ENCODE results near the gene SH2D4B.
"Not testable (repeated sequence)": the region's sequence is repeated elsewhere in the genome, so short reads cannot be mapped to it uniquely, and the experiment has no call there.

Gene SH2D4B

DNA sequence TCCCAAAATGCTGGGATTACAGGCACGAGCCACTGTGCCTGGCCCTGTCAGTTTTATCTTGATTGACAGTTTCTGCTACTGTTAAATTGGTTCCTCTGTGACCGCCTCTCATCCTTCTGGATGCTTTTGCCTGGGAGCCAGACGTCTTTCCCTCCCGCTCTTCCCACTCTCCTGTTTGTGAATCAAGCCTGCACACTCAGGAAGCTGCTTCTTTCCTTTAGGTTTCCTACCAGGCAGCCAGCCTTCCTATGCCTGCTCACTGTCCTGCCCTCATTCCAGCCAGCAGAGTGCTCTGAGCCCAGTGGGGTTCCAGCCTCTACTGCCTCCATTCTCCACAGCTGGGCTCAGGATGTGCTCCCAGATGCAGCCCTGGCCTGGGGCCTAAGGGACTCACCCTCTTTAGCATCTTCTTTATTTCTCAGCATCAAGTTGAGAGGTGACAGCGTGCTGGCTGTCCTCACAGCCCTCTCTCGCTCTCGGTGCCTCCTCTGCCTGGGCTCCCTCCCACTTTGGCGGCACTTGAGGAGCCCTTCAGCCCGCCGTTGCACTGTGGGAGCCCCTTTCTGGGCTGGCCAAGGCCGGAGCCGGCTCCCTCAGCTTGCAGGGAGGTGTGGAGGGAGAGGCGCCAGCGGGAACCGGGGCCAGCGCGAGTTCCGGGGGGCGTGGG, 5.1 kb downstream of the SH2D4B start:
- no peak for DNase-seq (ENCODE audit: low spot score)

DNA sequence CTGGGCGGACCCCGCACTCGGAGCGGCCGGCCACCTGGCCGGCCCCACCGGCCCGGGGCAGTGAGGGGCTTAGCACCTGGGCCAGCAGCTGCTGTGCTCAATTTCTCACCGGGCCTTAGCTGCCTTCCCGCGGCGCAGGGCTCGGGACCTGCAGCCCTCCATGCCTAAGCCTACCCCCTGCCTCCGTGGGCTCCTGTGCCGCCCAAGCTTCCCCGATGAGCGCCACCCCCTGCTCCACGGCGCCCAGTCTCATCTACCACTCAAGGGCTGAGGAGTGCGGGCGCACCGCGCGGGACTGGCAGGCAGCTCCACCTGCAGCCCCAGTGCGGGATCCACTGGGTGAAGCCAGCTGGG, 5.6 kb downstream of the SH2D4B start:
- not testable (repeated sequence) for DNase-seq (ENCODE audit: low spot score)

DNA sequence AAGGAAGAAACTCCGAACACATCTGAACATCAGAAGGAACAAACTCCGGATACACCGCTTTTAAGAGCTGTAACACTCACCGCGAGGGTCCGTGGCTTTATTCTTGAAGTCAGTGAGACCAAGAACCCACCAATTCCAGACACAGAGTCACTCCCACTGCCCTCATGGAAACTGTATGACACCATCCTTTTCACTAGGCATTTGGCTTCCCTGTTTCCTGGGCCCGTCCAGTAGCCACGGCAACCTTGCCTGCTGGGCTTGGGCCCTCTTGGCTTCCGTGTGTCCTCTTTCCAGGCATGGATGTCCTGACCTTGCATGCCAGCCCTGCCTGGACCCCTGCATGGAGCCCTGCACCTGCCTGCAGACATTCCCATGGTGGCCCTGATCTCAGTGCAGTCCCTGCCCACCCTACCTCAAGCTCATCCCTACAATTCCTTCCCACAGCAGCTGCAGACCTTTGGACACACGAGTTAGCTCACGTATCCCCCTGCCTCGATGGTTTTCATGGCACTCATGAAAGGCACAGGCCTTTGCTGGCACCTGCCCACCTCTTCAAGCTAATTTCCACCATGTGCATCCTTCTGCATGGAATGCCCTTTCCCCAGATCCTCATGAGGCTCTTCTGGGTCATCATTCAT, 6.7 kb downstream of the SH2D4B start:
- no peak for DNase-seq (ENCODE audit: low spot score)

DNA sequence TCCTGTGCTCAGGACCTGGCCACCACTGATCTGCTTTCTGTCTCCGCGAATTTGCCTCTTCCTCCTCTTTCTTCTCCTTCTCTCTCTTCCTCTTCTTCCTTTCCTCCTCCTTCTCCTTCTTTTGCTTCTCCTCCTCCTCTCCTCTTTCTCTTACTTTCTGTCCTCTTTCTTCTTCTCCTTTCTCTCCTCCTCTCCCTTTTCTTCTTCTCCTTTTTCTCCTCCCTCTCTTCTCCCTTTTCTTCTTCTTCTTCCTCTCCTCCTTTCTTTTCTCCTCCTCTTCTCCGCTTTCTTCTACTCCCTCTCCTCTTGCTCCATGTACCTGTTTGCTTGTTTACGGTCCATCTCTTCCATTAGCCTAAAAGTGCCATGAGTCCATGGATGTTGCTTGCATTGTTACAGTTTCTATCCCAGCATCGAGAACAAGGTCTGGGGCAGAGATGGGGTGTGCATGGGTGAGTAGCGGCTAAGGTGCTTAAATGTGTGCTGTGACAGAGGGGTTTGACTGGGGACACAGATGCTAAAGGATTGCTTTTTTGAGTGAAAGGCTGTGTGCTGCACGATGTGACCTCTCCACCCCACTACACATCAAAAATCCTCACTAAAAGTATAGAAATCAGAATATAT, 7.7 kb downstream of the SH2D4B start:
- DNase-seq (ENCODE audit: low spot score): no peak

DNA sequence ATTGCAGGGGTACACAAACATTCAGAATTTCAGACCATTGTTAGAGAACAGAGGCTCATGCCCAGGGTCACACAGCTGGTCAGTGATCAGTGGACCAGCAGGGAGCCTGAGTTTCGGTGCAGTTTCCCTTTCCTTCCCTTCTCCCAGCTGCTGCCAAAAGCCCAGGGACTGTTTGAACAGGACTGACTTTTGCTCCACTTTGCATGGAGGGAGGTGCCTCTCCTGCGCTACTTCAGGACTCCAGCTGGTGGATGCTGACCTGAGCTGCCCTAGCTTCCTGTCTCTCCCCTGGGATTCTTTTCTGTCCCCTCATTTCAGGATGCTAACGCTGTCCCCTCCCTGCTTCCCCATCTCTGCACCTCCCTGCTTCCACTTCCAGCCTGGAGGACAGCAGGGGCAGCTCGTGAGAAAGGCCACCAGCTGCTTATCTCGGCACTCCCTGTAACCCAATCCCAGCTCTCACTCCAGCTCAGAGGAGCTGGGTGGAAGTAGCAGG, 14.5 kb downstream of the SH2D4B start:
- DNase-seq (ENCODE audit: low spot score): no peak

DNA sequence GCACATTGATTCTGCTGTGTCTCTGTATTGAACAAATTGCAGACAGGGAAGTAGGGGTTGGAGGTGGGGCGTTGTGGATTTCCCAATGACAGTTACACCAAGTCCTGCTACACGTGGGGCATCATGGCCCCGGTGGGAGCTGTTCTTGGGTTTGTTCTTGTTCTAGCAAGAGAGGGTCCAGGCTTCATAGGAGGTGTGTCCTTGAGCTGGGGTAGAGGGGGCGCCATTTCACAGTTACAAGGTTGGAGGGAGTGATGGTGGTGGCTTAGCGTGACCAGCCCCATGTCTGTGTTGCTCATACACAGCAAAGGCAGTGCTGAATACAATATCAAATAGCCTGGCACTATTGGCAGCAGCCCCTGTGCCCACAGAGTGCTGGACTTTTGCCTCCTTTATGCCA, 15.7 kb downstream of the SH2D4B start:
- DNase-seq (ENCODE audit: low spot score): no peak

DNA sequence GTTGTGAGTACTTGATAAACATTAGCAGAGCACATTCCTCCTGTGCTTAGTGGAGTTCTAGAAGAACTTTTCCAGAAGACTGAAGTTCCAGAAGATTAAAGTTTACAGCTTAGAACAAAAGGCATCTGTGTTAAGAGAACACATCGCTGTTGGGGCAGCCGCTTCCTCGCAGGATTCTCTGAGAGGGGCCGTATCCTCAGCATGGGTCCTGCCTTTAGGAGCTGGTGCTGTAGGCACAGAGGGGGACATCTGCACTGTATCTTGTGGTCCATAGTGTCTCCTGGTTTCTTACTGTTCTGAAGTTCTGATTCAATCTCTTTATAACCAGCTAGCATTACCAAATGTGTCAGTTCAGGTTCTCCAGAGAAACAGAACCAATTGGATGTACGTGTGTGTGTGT, 16.3 kb downstream of the SH2D4B start:
- no peak for DNase-seq (ENCODE audit: low spot score)

DNA sequence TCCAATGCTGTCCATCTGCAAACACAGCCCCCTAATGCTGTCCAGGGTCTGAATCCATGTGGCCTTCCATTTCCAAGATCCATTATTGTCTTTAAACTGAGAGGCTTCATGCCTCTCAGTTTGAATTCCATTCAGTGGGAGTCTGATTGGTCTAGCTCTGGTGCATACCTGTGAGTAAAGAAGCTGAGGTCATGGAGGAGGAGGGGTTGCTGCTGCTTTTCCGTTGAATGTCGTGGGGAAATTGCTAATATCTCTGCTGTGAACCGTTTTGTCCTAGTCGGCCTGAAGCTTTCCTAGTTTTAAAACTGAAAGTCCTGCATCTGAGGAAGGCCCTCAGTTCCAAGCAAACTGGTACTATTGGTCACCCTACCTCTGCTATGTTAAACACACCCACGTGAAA, 17.7 kb downstream of the SH2D4B start:
- no peak for DNase-seq (ENCODE audit: low spot score)

DNA sequence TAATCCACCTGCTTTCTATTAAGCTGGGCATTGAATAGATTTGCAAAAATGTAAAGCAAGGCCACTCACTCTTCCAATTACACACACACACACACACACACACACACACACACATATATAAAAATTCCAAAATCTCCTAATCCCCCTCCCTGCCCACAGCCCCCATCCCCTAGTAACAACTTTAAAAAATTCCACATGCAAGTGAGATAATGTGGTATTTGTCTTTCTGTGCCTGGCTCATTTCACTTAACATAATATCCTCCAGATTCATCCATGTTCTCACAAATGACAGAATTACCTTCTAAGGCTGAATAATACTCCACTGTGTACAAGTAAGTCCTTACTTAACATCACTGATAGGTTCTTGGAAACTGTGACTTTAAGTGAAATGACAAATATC, 24.2 kb downstream of the SH2D4B start:
- DNase-seq (ENCODE audit: low spot score): no peak

DNA sequence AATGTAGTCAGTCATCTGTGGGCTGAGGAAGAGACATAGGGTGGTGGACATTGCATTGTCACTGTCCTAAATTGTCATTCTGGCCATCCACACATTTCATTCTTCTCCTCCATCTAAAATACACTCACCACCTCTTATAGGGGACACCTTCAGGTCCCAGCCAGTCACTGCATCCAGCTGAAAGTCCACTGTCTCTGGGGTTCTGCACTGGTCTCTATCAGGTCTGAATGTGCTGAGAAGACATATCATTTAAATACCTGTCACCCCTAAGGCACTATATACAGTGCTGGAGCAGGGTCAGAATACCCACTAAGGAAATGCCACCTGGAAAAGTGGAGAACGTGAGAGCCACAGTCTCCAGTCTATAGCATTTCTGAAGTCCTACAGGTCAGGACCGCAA, 29.6 kb downstream of the SH2D4B start:
- DNase-seq (ENCODE audit: low spot score): no peak

DNA sequence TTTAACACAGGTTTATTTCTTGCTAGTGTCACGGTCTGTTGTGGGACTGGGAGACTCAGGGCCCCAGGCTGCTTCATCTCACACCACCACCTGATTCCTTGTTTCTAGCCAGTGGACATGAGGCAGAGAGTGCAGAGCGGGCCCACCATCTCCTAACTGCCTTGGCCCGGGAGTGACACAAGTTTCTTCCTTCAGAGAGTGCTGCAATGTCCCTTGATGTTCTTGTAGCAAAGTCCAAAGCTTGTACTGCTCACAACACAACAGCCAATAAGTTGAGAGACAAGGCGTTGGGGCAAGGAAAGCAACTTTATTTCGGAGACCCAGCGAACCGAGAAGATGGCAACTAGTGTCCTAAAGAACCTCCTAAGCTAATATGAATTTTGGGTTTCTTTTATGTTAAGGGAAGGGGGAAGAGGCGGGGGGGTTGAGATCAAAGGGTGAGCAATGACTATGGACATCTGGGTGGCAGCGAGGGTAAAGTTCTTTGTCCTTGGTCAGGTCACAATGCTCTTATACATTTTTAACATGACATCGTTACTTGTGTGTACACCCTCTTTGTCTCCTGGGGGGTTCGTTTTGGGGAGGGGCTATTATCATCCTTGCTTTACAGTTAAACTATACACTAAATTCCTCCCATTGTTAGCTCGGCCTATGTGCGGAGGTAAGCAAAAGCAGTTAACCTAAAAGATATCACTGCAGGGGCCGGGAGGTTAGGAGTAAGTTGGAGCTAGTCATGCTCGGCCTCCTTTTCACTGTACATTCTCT, 31.6 kb downstream of the SH2D4B start:
- no peak for DNase-seq (ENCODE audit: low spot score)

DNA sequence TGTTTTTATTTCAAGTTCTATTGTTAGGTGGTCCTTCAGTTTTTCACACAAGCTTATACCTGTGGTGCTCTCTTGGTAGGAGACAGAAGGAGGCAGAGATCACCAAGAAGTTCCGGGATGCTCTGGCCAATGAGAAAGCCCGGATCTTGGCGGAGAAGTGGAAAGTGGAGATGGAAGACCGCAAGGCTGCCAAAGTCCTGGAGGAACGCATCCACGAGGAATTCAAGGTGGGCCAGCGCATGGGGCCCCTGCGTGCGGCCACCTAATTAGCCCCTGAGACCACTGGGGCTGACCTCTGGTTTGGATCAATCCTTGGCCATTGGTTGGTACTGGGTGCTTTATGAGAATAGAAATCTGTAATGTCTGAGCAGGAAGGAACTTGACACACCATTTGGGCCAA, 33.6 kb downstream of the SH2D4B start:
- DNase-seq (ENCODE audit: low spot score): no peak

DNA sequence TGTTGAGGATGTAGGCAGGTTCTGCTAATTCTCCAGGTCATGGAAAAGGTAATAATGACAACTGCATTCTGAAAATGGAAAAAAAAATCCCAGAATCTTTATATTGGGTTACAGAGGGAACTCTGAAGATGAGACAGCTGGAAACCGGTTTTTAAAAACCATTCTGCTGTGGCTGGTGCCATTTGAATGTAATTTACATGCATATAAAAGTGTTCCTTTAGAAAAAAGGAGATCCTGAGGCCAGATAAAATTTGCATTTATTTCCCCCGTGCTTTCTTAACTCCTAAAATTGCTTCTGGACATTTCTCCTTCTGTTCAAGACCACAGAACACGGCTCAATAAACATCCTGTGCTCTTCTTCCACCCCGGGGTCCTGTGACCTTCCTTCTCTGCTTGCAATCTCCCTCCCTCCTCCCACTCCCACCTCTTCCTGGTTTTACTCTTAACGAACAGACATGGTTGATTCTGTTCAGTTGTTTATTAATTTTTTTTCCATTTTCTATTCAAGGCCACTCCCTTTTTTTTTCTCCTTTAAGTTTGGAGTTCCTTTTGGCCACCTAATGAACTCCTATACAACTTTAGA, 41.6 kb downstream of the SH2D4B start:
- DNase-seq (ENCODE audit: low spot score): no peak

DNA sequence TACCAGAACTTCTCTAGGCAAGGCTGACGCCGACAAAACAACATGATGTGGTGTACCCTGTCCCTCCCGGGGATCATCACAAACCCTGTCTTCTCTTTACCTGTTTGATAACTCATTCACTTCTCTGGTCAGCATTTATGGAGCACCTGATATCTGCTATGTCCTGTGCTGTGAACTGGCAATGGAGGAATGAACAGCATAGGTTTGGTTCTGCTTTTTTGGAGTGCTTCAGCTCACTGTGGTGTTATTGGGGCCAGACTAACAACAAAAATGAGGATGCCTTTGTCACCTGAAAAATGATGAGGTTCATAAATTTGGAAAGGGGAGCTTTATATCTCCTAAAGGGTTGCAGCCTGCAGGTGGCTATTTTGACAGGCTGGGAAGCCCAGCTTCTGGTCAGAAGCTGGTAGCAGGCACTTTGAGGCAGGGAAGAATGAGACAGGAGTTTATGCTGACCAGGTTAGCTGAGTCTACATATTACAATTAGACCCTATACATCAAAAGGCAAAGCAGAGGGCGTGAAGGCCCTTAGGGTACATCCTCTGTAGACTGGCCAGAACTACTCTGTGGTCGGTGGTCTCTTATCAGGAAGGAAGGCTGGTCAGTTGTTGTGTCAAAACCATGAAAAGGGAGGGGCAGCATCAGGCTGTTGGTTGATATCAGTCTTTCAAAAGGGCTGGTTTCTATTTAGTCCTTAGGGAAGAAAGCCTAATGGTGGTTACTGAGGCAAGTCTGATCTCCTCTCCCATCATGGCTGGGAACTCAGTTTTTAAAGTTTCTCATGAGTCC, 42.3 kb downstream of the SH2D4B start:
- no peak for DNase-seq (ENCODE audit: low spot score)

DNA sequence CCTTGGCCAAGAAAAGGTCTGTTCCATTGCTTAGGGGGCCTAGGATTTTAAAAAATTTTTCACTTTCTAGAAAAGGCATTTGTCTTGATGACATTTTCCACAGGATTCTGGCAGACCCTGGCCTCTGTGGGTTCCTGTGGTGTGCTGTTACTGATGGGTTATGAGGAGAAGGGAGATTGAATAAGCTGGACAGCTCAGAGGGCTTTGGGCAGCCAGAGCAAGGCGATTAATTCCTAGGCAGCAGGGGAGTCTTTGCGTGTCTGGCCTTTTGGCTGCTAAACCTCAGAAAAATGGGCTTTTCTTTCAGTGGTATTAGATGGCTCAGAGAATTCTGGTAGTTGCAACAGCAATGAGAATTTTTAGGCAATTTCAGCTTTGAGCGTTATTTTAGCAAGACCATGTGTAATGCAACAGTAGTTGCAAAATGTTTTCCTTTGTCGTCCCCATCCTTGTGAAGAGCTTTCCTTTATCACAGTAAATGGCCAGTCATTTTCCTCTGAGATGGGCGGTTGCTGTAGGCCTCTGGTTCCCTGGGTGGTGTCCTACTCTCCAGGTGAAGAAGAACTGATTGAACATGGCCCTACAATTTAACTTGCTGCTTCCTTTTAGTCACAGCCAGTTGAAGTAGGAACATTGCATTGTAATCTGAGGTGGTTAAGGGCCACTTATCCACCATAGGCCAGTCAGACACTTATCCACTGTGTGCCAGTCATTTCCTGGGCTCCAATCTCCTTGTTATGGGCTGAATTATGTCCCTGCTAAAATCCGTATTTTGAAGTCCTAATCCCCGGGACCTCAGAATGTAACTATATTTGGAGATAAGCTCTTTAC, 43.2 kb downstream of the SH2D4B start:
- DNase-seq (ENCODE audit: low spot score): no peak

DNA sequence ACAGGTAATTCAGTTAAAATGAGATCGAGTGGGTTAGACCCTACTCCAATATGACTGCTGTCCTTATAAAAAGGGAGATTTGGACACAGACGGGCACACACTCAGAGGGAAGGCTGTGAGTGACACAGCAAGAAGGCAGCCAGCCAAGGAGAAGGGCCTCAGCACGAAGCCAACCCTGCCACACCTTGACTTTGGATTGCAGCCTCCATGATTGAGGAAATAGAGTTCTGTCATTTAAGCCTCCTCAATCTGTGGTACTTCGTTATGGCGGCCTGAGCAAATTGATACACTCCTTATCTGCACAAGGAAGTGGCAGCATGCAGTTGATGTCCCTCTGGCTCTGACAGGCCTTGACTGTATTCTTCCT, 43.8 kb downstream of the SH2D4B start:
- DNase-seq (ENCODE audit: low spot score): no peak

DNA sequence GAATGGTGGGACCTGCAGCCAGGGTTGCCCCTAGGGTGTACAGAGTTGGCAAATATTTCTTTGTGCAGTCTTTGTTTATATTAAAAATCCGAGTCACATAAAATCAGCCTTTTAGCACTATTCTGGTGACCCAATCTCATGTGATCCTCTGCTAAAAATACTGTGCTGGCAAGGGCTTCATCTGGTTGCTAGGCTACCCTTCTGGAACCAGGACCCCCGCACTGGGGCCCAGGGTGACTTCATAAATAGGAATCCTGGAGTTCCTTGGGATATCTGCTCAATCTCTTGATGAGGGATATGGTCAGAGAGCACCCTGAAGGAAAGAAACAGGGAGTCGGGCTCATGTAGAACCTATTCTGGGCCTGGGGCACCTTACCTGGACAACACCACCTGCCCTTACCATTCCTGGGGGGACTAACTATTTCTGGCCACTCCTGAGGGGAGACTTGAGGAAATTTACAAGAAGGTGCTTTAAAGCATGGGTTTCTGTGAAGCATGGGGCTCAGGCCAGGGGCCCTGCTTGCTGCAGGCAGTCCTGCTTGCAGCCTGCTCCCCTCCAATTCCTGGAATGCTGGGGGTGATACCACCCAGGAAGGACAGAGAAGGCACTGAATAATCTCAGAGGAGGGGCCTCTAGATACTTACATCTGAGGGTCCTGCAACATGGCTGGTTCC, 44.7 kb downstream of the SH2D4B start:
- no peak for DNase-seq (ENCODE audit: low spot score)

DNA sequence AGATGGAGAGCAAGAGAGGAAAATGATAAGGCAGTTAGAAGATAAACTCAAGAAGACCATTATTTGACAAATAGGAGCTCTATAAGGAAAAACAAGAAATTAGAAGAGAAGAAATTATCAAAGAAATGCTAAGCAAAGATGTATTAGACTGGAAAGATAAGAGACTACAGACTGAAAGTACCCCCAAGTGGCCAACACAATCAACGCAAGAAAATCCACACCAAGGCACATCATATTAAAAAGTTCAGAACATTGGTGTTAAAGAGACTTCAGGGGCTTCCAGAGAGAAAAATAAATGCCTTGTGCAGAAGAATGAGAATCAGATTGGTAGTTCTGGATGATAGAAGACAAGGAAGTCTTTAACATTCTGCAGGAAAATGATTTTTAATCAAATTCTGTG, 46.0 kb downstream of the SH2D4B start:
- no peak for DNase-seq (ENCODE audit: low spot score)

DNA sequence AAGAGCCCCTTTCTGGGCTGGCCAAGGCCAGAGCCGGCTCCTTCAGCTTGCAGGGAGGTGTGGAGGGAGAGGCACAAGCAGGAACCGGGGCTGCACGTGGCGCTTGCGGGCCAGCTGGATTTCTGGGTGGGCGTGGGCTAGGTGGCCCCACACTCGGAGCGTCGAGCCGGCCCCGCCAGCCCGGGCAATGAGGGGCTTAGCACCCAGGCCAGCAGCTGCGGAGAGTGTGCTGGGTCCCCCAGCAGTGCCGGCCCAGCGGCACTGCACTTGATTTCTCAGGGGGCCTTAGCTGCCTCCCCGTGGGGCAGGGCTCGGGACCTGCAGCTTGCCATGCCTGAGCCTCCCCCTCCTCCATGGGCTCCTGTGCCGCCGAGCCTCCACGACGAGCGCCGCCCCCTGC, 48.1 kb downstream of the SH2D4B start:
- no peak for DNase-seq (ENCODE audit: low spot score)

DNA sequence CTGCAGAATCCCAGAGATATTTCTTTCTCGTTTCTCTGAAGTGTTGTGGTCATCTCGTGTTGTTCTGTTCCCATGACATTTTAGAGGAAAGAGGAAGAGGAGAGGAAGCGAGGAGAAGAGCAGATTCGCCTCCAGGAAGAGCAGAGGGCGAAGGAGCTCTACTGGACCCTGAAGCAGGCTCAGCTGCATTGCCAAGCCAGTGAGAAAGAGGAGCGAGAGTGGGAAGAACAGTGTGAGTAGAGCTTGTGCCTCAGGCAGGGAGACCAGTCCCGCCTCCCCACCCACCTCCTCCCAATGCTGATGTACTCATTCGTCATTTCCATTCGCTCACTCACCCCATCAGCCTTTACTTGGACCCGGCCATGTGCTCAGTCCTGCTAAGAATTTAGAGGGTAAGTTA, 50.8 kb downstream of the SH2D4B start:
- DNase-seq (ENCODE audit: low spot score): no peak
